Fibroblast of villous mesenchyme (primary cell): ENCODE data around the gene GIMAP7. TPM values are rescaled to one million over a fixed set of nuclear protein-coding genes. Genes with fewer than 3 reads are reported as not detected.
"Not testable (repeated sequence)": the region's sequence is repeated elsewhere in the genome, so short reads cannot be mapped to it uniquely, and the experiment has no call there.

Experiments
- DNase-seq: peaks from one replicate; pipeline ENCODE4 v3.0.0-alpha.2; 2010; ENCODE audit warnings: low read depth
- H3K4me3 ChIP-seq: 2 replicates; pipeline ENCODE4 v1.5.1; 2011; ENCODE audit warnings: low read depth, mild to moderate bottlenecking, low read length
- total RNA-seq: library from RNA; depleted of rRNA; stranded (reverse); fragments of >200 nt; gene quantifications from 2 replicates; pipeline ENCODE4 v1.2.3, GENCODE V29; 2012
- TF ChIP-seq, protein P1 (sequence below): IDR thresholded peaks from 2 replicates; pipeline ENCODE4 v1.5.1; 2012; ENCODE audit warnings: low read depth, mild to moderate bottlenecking, low read length; ENCODE audit not compliant: insufficient read depth

Gene GIMAP7
- total RNA-seq, 1 donor, result not detected

GRCh38 chr7:150487625-150488024 is 27.0 kb upstream of the GIMAP7 start:
- DNase-seq, result no peak
- TF ChIP-seq, protein P1, sequence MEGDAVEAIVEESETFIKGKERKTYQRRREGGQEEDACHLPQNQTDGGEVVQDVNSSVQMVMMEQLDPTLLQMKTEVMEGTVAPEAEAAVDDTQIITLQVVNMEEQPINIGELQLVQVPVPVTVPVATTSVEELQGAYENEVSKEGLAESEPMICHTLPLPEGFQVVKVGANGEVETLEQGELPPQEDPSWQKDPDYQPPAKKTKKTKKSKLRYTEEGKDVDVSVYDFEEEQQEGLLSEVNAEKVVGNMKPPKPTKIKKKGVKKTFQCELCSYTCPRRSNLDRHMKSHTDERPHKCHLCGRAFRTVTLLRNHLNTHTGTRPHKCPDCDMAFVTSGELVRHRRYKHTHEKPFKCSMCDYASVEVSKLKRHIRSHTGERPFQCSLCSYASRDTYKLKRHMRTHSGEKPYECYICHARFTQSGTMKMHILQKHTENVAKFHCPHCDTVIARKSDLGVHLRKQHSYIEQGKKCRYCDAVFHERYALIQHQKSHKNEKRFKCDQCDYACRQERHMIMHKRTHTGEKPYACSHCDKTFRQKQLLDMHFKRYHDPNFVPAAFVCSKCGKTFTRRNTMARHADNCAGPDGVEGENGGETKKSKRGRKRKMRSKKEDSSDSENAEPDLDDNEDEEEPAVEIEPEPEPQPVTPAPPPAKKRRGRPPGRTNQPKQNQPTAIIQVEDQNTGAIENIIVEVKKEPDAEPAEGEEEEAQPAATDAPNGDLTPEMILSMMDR, result no peak
- no peak overlapping the region for H3K4me3 ChIP-seq

DNA sequence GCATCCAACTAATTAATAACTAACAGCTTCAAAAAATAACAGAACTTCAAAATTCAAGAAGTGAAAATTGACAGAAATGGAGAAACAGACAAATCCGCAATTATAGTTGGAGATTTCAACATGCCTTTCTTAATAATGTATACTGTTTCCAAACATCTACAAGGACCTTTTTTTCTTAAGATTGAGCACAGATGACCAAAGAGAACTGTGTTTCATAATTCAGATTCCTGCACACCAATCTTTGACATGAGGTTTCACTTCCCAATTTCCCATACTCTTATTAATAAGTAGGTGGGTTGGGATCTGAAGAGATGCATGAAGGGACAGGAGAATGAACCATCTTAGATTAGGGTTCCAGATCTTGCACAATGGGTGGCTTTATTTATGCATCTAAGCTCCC is 24.9 kb upstream of the GIMAP7 start:
- TF ChIP-seq, protein P1, result no peak
- H3K4me3 ChIP-seq, result no peak overlapping the region
- DNase-seq, result no peak

DNA sequence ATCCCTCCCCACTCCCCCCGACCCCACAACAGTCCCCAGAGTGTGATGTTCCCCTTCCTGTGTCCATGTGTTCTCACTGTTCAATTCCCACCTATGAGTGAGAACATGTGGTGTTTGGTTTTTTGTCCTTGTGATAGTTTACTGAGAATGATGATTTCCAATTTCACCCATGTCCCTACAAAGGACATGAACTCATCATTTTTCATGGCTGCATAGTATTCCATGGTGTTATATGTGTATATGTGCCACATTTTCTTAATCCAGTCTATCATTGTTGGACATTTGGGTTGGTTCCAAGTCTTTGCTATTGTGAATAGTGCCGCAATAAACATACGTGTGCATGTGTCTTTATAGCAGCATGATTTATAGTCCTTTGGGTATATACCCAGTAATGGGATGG is 21.2 kb upstream of the GIMAP7 start:
- DNase-seq, H3K4me3 ChIP-seq: not testable (repeated sequence)

DNA sequence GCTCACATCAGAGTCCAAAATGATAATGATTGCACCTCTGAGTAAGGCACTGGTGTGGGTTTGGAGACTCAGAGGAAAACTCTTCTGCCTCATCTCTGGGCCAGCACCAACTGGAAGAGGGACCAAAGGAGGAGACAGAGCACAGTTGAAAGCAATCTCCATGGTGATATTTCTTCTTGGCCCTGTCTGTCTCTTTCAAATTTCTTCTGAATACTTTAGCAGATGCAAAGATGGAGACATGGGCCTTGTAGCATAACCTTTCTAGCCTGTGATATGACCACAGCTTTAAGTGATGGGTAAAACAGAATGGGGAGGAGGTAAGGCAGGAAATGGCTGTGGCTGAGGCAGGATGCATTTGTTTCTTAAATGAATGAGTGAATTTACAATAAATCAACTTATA is 12.2 kb upstream of the GIMAP7 start:
- TF ChIP-seq, protein P1, result no peak
- DNase-seq, result no peak
- H3K4me3 ChIP-seq, result no peak overlapping the region

DNA sequence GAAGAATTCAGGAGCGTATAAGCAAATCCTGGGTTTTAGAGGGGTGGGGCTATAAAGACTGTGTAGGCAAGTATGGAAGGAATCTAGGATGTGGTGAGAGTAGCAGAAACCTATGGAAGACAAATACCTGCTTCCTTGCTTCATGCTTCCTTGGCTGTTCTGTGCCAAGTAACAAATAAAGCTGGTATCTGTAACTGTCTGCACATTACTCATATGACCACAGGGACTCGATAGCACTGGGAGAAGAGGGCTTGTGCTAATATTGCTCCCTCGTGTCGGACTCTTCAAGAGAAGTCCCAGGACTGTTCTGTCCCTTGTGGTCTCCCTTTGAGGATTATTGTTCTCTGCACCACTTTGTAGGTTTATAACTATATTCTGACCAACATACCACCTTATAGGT is 11.5 kb upstream of the GIMAP7 start:
- TF ChIP-seq, protein P1, result no peak
- no peak for DNase-seq
- no peak overlapping the region for H3K4me3 ChIP-seq

- DNase-seq, result no peak
- H3K4me3 ChIP-seq, result no peak overlapping the region
- TF ChIP-seq, protein P1, result no peak
Observed at GRCh38 chr7:150503581-150503980, 11.1 kb upstream of the GIMAP7 start.

- TF ChIP-seq, protein P1, result no peak
- no peak overlapping the region for H3K4me3 ChIP-seq
- DNase-seq, result no peak
Observed at GRCh38 chr7:150507947-150508602, 6.6 kb upstream of the GIMAP7 start.
